IPS-NIHi7 (cell line): ENCODE data around the gene DARS2.
"Not testable (repeated sequence)": the region's sequence is repeated elsewhere in the genome, so short reads cannot be mapped to it uniquely, and the experiment has no call there.

Source experiments
- DNase-seq: peaks from one replicate; pipeline ENCODE4 v3.0.0; 2012; ENCODE audit warnings: mixed read lengths; ENCODE audit errors: extremely low spot score

DARS2 gene, protein sequence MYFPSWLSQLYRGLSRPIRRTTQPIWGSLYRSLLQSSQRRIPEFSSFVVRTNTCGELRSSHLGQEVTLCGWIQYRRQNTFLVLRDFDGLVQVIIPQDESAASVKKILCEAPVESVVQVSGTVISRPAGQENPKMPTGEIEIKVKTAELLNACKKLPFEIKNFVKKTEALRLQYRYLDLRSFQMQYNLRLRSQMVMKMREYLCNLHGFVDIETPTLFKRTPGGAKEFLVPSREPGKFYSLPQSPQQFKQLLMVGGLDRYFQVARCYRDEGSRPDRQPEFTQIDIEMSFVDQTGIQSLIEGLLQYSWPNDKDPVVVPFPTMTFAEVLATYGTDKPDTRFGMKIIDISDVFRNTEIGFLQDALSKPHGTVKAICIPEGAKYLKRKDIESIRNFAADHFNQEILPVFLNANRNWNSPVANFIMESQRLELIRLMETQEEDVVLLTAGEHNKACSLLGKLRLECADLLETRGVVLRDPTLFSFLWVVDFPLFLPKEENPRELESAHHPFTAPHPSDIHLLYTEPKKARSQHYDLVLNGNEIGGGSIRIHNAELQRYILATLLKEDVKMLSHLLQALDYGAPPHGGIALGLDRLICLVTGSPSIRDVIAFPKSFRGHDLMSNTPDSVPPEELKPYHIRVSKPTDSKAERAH

DNA sequence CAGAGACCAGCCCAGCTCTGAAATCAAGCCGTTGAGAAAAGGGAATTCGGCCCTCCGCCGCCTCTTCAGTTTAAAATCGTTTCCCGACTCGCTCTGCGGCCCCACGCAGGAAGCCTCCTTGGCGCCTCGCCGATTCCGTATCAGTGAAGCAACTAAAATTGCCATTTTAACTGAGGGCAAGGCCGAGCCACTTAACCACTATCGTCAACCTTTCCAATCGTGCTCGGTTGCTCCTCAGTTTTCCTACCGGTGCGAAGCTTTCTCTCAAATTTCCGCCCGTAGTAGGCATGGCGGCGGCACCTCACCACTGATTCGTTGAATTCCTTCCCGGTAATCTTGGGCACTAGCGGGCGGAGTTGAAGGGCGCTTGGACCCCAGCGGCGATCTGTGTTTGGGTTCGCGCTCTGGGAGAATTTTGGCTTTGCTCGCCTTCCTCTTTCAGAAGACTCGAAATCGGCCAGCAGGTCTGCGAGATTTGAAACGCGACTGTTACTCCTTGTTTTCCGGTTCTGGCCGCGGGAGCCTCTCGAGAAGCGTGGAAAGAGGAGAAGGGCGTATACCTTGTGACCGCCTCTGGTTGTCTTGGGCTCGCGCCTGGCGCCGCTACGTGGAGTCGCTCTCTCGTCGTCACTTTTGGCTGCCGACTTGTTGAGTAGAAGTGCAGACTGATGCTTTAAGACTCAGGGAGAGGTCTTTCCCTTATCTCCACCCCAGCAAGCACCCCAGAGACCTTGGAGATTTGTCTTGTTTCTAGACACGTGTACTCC, at the start of gene DARS2, which contains the start of gene CENPL:
Gene DARS2, plus strand, starts transcription at position 359 of the 767 bp plus-strand sequence. CDS start 557 bp downstream, outside the sequence.
Gene CENPL, minus strand, starts transcription at position 569 of the 767 bp plus-strand sequence. CDS start 13,584 bp downstream, outside the sequence.
- peak; percentile 92 for DNase-seq

- no peak for DNase-seq
Measured at GRCh38 chr1:173775578-173776226, 48.8 kb upstream of the DARS2 start.

DNA sequence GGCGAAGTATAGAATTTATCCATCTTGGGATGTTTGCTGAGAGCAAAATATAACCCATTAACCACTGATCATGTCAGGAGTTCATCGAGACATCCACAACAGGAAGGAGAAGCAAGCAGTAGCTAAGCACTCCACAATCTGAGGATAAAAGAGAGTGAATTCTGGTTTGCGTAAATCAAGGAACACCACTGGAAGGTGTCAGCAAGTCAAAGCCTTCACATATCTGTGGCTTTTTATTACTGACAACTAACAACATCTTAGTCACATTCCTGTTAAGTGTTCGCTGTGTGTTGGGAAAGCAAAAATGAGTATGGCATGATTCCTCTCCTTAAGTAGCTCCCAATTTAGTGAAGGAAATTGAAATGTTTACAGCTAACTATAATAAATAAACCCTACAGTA, 44.5 kb upstream of the DARS2 start:
- no peak for DNase-seq

- no peak for DNase-seq
Measured at GRCh38 chr1:173784997-173785396, 39.5 kb upstream of the DARS2 start.

DNA sequence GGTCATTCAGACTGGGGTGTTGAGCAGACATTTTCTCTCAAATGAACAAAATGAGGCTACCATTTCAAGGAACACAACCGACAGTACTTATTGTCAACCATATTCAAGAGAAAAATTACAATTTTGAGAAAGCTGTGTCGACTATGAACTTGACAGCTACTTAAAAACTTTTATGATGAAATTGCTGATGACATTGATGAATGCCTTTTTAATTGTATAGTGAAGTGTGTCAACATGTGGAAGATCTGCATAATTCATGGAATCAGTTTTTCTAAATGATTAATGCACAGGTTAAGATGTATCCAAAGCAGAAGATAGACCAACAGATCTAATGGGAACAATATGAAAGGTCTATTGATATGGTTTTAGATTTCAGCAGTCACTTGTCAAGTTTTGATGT, 34.6 kb upstream of the DARS2 start:
- no peak for DNase-seq

DNA sequence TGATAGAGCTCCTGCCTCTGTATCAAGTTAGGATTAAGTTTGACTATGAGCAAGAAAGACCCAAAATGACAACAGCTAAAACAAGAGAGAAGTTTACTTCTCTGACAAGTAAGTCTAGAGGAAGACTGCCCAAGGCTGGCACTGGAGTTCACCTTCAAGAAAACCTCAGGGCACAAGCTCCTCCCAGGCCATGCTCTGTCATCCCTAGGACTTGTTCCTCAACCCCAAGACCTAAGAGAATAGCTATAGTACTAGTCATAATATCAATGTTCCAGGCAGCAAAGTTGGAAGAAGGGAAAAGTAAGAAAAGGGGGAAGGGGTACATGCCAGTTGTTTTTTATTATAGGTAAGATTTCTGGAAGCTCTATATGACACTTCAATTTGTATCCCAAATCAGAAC, 26.4 kb upstream of the DARS2 start:
- DNase-seq: no peak

GRCh38 chr1:173799995-173800394, 24.5 kb upstream of the DARS2 start:
- not testable (repeated sequence) for DNase-seq

DNA sequence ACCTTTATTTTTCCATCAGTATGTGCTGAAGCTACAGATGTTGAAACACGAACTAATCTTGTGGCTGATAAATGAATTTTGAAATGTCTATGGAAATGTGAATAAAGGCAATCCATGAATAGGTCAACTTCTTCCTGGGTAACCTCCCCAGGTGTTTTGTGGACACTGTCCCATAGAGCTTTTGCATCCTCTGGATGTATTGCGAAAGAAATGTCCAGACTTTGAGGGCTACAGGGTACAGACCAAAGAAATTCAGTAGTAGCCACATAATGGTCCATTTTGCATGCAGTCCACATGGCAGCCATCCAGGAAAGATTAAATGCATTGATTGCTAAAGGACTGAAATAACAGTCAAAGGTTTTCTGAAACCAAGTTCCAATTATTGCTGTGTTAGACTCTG, 21.5 kb upstream of the DARS2 start:
- no peak for DNase-seq

DNA sequence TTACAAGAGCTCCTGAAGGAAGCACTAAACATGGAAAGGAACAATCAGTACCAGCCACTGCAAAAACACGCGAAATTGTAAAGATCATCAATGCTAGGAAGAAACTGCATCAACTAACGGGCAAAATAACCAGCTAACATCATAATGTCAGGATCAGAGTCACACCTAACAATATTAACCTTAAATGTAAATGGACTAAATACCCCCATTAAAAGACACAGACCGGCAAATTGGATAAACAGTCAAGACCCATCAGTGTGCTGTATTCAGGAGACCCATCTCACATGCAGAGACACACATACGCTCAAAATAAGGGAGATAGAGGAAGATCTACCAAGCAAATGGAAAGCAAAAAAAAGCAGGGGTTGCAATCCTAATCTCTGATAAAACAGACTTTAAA, 10.8 kb upstream of the DARS2 start:
- DNase-seq: not testable (repeated sequence)

GRCh38 chr1:173818459-173818858, 6.0 kb upstream of the DARS2 start:
- no peak for DNase-seq

- DNase-seq: no peak
Measured at GRCh38 chr1:173821680-173822079, 2.8 kb upstream of the DARS2 start.

GRCh38 chr1:173823781-173824314, 625 bp upstream of the DARS2 start:
- no peak for DNase-seq

DNA sequence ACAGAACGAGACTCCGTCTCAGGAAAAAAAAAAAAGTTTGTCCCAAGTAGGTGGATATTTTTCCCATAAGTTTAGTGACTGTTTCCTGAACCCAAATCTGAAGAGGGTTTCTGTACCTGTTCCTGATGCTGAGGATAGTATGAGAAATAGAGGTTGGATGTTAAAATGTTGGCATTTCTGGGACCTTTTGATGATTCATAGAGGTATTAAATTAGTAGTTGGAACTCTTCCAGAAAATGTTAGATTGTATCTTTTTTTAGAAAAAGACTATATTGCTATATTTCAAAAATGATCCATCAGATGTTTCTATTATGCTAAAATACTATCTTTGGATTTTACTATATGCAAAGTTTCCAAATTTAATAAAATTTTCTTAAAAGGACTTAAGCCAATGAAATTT, 3.1 kb downstream of the DARS2 start:
- DNase-seq: no peak

DNA sequence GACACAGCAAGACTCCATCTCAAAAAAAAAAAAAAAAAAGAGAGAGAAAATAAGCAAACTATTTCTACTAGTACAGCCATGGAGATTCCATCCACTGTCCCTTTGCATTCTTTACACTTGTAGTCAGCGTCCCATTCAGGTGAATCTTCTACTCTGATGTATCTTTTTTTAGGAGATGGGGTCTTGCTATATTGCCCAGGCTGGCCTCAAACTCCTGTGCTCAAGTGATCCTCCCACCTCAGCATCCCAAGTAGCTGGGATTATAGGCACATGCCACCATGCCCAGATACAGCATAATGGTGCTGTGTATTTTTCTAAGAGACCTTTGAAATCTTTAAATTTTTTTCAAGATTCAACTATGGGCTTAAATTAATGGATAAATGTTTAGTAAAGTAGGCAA, 8.3 kb downstream of the DARS2 start:
- DNase-seq: no peak

- DNase-seq: no peak
Measured at GRCh38 chr1:173852105-173852504, 27.6 kb downstream of the DARS2 start.

- peak; percentile 65 for DNase-seq
Measured at GRCh38 chr1:173853074-173853473, 28.6 kb downstream of the DARS2 start.

DNA sequence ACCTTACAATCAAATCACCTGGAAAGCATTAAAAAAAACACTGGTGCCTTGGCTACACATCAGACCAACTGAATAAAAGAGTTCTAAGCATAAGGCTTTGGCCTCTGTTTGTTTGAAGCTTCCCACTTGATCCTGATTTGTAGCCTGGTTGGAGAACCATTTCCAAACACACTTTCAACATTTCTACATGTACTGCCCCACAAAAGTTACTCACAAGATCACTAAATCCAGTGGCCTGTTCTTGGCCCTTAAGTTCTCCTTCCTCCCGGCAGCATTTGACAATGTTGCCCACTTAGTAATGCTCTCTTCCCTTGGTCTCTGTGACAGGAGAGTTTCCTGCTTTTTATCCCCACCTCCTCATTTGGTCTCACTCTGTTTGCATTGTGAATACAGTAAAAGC, 31.5 kb downstream of the DARS2 start:
- no peak for DNase-seq

DNA sequence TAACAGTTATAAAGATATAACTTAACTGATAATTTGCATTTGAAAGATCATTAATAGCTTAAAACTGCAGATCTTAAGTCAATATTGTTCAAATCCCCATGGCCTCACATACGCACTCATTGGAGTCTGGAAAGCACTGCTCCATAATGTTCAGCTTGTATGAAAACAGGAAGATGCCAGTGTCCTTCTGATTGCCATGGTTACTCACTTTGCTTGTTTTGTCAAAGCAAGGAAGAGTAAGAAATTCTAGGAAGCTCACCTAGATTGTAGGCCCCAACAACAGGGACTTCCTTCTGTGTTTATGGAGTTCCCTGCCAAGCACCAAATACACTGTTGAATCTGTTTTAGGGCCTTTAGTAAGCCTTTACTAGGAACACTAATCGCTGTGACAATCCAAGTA, 32.4 kb downstream of the DARS2 start:
- DNase-seq: no peak

DNA sequence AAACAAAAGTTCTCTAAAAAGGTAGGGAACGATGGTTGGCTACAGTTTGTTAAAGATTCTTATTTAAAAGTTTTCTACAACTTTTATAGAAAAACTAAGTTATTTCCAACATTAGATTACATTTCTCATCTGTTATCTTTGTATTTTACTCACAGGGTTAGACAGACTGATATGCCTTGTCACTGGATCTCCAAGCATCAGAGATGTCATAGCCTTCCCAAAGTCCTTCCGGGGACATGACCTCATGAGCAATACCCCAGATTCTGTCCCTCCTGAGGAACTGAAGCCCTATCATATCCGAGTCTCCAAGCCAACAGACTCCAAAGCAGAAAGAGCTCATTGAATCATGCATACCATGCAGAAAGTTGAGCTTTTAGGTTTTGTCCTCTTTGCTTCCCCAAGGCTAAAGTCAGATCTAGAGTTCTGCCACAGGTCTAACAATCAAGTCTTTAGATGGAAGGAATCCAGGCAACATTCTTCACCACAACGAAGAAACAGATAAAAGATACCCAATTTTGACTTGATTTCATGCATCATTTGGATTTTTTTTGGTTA, 33.0 kb downstream of the DARS2 start:
- DNase-seq: no peak

DNA sequence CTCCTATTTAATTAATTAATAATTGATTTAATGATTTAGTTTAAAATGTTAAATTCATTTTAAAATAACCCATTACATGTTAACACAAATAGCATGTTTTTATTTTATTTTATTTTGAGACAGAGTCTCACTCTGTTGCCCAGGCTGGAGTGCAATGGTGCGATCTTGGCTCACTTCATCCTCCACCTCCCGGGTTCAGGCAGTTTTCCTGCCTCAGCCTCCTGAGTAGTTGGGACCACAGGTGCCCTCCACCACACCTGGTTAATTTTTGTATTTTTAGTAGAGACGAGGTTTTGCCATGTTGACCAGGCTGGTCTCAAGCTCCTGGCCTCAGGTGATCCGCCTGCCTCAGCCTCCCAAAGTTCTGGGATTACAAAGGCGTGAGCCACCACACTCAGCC, 35.1 kb downstream of the DARS2 start:
- not testable (repeated sequence) for DNase-seq

- no peak for DNase-seq
Measured at GRCh38 chr1:173860065-173860464, 35.6 kb downstream of the DARS2 start.
